ENCODE measurements around the gene HELQ. TPM values are rescaled to one million over a fixed set of nuclear protein-coding genes. Genes with fewer than 3 reads are reported as not detected.
A peak's percentile ranks its signal among the peaks of the same experiment; 100 is the strongest.

HELQ gene
- total RNA-seq, 4 donors from 2014 or later: 2.6 to 19.1 (median 7.4) TPM

GRCh38 chr4:83387476-83388312 lies 67.9 kb downstream of the HELQ start:
- DNase-seq: no peak
- WGBS, 2 donors (ENCODE audit: low coverage in 1 of 2): 56 to 61% methylated on average over 2 to 3 of the region's 3 CpGs
- Histone ChIP-seq H3K4me1 (peaks cover 0 to 3% (median 0%) of the 10 kb centered on the region in 4 donors), H3K36me3 (no peaks in the 10 kb centered on the region), H3K27me3 (no peaks in the 10 kb centered on the region), H3K27ac (peak overlapping the region in 1 of 4 donors; percentile 10), H3K9me3 (no peaks in the 10 kb centered on the region), H3K4me3 (no peak overlapping the region)
- TF ChIP-seq CTCF (IDR thresholded peaks at IDR 0.05): no peak
- TF ChIP-seq EP300 (IDR thresholded peaks at IDR 0.05; ENCODE audit: low read depth): no peak
- TF ChIP-seq POLR2A (IDR thresholded peaks at IDR 0.05): no peak
- TF ChIP-seq POLR2AphosphoS5 (IDR thresholded peaks at IDR 0.05): no peak
- intact Hi-C loops (cut with DNase I; ENCODE audit: low total_unique reads) (no loop called here), in situ Hi-C loops (cut with MboI; ENCODE audit: low pct_ligation_motif_present in 1 of 4, low pct_unique_long_range_greater_than_20kb in 1 of 4, low sequenced_read_pairs in 3 of 4) (no loop called here)

GRCh38 chr4:83387012-83387411 lies 68.6 kb downstream of the HELQ start:
- Histone ChIP-seq H3K36me3 (no peaks in the 10 kb centered on the region), H3K4me3 (no peak overlapping the region), H3K9me3 (no peaks in the 10 kb centered on the region), H3K27ac (peak overlapping the region in 1 of 4 donors; percentile 10), H3K4me1 (peaks cover 0 to 3% (median 0%) of the 10 kb centered on the region in 4 donors), H3K27me3 (no peaks in the 10 kb centered on the region)
- TF ChIP-seq EP300 (IDR thresholded peaks at IDR 0.05; ENCODE audit: low read depth): no peak
- no peak for TF ChIP-seq POLR2A (IDR thresholded peaks at IDR 0.05)
- TF ChIP-seq POLR2AphosphoS5 (IDR thresholded peaks at IDR 0.05): no peak
- no peak for TF ChIP-seq CTCF (IDR thresholded peaks at IDR 0.05)
- intact Hi-C loops (cut with DNase I; ENCODE audit: low total_unique reads): no loop called here
- in situ Hi-C loops (cut with MboI; ENCODE audit: low pct_ligation_motif_present in 1 of 4, low pct_unique_long_range_greater_than_20kb in 1 of 4, low sequenced_read_pairs in 3 of 4): no loop called here
- WGBS, 2 donors (ENCODE audit: low coverage in 1 of 2): 61 to 73% methylated on average over 3 of the region's 3 CpGs
- DNase-seq: no peak

- in situ Hi-C loops (cut with MboI; ENCODE audit: low pct_ligation_motif_present in 1 of 4, low pct_unique_long_range_greater_than_20kb in 1 of 4, low sequenced_read_pairs in 3 of 4): no loop called here
- TF ChIP-seq POLR2AphosphoS5 (IDR thresholded peaks at IDR 0.05) (no peak), POLR2A (IDR thresholded peaks at IDR 0.05) (no peak), CTCF (IDR thresholded peaks at IDR 0.05) (no peak), EP300 (IDR thresholded peaks at IDR 0.05; ENCODE audit: low read depth) (no peak)
- DNase-seq: no peak
Observed at GRCh38 chr4:83382850-83383249, 72.8 kb downstream of the HELQ start.

GRCh38 chr4:83381173-83381572 lies 74.5 kb downstream of the HELQ start:
- no peak for TF ChIP-seq POLR2A (IDR thresholded peaks at IDR 0.05)
- TF ChIP-seq CTCF (IDR thresholded peaks at IDR 0.05): no peak
- no peak for TF ChIP-seq EP300 (IDR thresholded peaks at IDR 0.05; ENCODE audit: low read depth)
- TF ChIP-seq POLR2AphosphoS5 (IDR thresholded peaks at IDR 0.05): no peak
- Histone ChIP-seq H3K36me3 (no peaks in the 10 kb centered on the region), H3K4me1 (no peaks in the 10 kb centered on the region), H3K27ac (no peak overlapping the region), H3K9me3 (no peaks in the 10 kb centered on the region), H3K4me3 (no peak overlapping the region), H3K27me3 (no peaks in the 10 kb centered on the region)
- intact Hi-C loops (cut with DNase I; ENCODE audit: low total_unique reads) (no loop called here), in situ Hi-C loops (cut with MboI; ENCODE audit: low pct_ligation_motif_present in 1 of 4, low pct_unique_long_range_greater_than_20kb in 1 of 4, low sequenced_read_pairs in 3 of 4) (no loop called here)
- 68% methylated on average over 4 of the region's 4 CpGs; no CpG with 5 or more reads in 1 of the 2 donors for WGBS, 2 donors (ENCODE audit: low coverage in 1 of 2)
- DNase-seq: no peak

More at GRCh38 chr4:83382850-83383249, 72.8 kb downstream of the HELQ start:
- Histone ChIP-seq H3K4me1 (peaks cover 0 to 3% (median 0%) of the 10 kb centered on the region in 4 donors), H3K9me3 (no peaks in the 10 kb centered on the region), H3K27me3 (no peaks in the 10 kb centered on the region), H3K27ac (no peak overlapping the region), H3K36me3 (no peaks in the 10 kb centered on the region), H3K4me3 (no peak overlapping the region)
- intact Hi-C loops (cut with DNase I; ENCODE audit: low total_unique reads): no loop called here
- WGBS, 2 donors (ENCODE audit: low coverage in 1 of 2): 70 to 83% methylated on average over 2 of the region's 2 CpGs
